ENCODE measurements around the gene SLF1.

DNA sequence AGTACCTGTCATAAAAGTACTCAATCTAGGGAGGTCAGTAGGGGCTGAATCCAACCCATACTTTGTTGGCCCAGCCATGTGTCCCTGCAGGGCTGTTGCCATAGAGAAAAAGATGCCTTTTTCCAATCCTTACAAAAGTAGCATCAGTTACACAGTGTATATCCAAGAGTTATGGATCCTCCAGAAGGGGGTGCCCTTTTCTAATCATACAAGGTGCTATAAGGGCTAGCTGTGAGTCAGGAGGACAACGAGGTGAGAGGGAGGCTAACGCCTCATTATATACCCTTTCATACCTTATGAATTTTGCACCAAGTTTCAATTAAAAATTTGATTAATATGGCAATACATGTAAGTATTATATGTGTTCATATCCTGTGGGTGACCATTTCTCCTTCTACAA, 4.9 kb upstream of the SLF1 start:
- TF ChIP-seq EP300 (IDR thresholded peaks at IDR 0.05), result no peak
- TF ChIP-seq, protein P1, sequence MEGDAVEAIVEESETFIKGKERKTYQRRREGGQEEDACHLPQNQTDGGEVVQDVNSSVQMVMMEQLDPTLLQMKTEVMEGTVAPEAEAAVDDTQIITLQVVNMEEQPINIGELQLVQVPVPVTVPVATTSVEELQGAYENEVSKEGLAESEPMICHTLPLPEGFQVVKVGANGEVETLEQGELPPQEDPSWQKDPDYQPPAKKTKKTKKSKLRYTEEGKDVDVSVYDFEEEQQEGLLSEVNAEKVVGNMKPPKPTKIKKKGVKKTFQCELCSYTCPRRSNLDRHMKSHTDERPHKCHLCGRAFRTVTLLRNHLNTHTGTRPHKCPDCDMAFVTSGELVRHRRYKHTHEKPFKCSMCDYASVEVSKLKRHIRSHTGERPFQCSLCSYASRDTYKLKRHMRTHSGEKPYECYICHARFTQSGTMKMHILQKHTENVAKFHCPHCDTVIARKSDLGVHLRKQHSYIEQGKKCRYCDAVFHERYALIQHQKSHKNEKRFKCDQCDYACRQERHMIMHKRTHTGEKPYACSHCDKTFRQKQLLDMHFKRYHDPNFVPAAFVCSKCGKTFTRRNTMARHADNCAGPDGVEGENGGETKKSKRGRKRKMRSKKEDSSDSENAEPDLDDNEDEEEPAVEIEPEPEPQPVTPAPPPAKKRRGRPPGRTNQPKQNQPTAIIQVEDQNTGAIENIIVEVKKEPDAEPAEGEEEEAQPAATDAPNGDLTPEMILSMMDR (IDR thresholded peaks at IDR 0.05), result no peak

Measured in ovary (tissue), 3 donors.